Gastroesophageal sphincter (tissue), 3 donors: ENCODE measurements around the gene CCL2.

ENCODE experiments used
- CTCF ChIP-seq, 4 experiments: fragments of 200-600 bp in 2 of 4; fragments of 450-650 bp in 2 of 4; sonication (generic) in 1 of 4; IDR thresholded peaks; one replicate each; pipeline ENCODE4 v1.5.1; 2017 to 2019; ENCODE audit warnings: antibody characterized with exemption in 4 of 4, mild to moderate bottlenecking in 2 of 4, moderate library complexity in 2 of 4
- POLR2A ChIP-seq, 2 donors: fragments of 450-650 bp; IDR thresholded peaks; one replicate each; pipeline ENCODE4 v1.6.1; 2017; ENCODE audit warnings: antibody characterized with exemption in 2 of 2, mild to moderate bottlenecking in 2 of 2, moderate library complexity in 1 of 2

GRCh38 chr17:34226011-34226743 is 28.9 kb upstream of the CCL2 start:
- TF ChIP-seq POLR2A (IDR thresholded peaks at IDR 0.05), result no peak
- no peak for TF ChIP-seq CTCF (IDR thresholded peaks at IDR 0.05)
